A549 treated with Mapracorat at 1 μM for 4 hours (cell line): ENCODE results near the gene SLC12A2. TPM values are rescaled to one million over a fixed set of nuclear protein-coding genes. Genes with fewer than 3 reads are reported as not detected.

Experiments used
- total RNA-seq: library from RNA; stranded (reverse); fragments of 200-300 nt; extraction: Qiagen RNA extraction; gene quantifications from 5 replicates; pipeline ENCODE4 v1.2.3, GENCODE V29; 2022

SLC12A2 gene
- total RNA-seq: 9.6 to 15.7 TPM (median 11.9 TPM) in 5 replicates

DNA sequence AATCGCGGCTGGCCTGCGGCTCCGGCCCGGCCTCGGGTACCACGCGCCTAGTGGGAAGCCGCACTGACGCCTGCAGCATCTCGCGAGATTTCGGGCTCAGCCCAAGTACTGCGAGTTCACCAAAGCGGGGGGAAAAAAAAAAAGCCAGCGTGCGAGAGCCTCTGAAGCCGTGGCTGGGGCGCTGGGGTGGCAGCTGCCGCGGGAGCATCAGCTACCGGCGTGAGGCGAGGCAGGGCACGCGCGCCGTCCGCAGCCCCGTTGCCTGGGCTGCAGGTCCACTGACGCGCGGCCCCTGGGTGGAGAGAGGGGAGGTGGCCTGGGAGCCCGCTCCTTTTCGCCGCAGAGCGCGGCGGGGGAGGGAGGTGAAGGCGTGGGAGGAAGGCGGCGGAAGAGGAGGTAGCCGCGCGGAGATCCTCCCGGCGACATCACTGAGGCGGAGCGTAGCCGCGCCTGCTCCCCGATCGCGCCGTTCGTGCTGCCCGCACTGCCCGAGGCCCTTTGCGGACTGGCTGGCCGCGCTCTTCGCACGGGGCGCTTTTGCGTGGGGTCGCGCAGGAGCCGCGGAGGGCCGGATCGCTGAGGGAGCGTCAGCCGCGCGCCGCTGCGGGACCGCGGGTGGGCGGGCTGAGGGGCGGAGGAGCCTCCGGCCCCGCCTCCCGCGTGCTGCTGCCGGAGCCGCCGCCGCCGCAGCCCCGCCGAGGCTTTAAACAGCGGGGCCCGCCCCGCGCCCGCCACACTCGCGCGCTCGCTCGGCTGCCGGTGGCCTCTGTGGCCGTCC, at the start of gene SLC12A2:
Gene SLC12A2 (plus strand): TSS at position 734 of the 778 bp plus-strand sequence. CDS start 189 bp downstream, outside the sequence.

